ENCODE measurements around the gene ITFG1.

ITFG1 gene

GRCh38 chr16:47241061-47241460 is 219.8 kb downstream of the ITFG1 start:
- TF ChIP-seq, protein P1, sequence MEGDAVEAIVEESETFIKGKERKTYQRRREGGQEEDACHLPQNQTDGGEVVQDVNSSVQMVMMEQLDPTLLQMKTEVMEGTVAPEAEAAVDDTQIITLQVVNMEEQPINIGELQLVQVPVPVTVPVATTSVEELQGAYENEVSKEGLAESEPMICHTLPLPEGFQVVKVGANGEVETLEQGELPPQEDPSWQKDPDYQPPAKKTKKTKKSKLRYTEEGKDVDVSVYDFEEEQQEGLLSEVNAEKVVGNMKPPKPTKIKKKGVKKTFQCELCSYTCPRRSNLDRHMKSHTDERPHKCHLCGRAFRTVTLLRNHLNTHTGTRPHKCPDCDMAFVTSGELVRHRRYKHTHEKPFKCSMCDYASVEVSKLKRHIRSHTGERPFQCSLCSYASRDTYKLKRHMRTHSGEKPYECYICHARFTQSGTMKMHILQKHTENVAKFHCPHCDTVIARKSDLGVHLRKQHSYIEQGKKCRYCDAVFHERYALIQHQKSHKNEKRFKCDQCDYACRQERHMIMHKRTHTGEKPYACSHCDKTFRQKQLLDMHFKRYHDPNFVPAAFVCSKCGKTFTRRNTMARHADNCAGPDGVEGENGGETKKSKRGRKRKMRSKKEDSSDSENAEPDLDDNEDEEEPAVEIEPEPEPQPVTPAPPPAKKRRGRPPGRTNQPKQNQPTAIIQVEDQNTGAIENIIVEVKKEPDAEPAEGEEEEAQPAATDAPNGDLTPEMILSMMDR (IDR thresholded peaks at IDR 0.05; ENCODE audit: insufficient read depth, missing control alignments): no peak
- no peak for DNase-seq (ENCODE audit: insufficient read length, low spot score)
- FAIRE-seq: no peak

DNA sequence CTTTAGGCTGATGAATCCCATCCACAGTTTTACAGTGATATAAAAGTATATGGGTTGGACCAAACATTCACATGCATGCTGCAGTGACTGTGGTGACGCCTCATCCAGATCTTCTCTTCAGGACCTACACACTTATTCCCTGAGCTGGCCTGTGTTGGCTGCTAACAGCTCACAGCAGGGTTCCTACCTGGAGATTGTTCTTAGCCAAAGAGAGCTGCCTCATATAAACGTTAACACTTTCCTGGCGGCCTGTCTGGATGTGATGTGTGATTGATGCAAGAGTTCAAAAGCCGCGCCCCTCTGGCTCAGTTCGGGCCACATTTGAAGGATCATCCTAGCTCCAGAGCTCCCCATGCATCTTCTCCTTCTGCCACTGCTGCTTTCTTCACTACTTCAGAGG is 224.1 kb downstream of the ITFG1 start:
- TF ChIP-seq, protein P1 (IDR thresholded peaks at IDR 0.05; ENCODE audit: insufficient read depth, missing control alignments): no peak
- no peak for FAIRE-seq
- DNase-seq (ENCODE audit: insufficient read length, low spot score): no peak

- TF ChIP-seq, protein P1 (IDR thresholded peaks at IDR 0.05; ENCODE audit: insufficient read depth, missing control alignments): no peak
- FAIRE-seq: no peak
- DNase-seq (ENCODE audit: insufficient read length, low spot score): no peak
Observed at GRCh38 chr16:47230296-47230695, 230.6 kb downstream of the ITFG1 start.

GRCh38 chr16:47229053-47230050 is 231.5 kb downstream of the ITFG1 start:
- TF ChIP-seq, protein P1 (IDR thresholded peaks at IDR 0.05; ENCODE audit: insufficient read depth, missing control alignments): no peak
- FAIRE-seq (no peak), DNase-seq (ENCODE audit: insufficient read length, low spot score) (no peak)

GRCh38 chr16:47228241-47228640 is 232.6 kb downstream of the ITFG1 start:
- DNase-seq (ENCODE audit: insufficient read length, low spot score): no peak
- TF ChIP-seq, protein P1 (IDR thresholded peaks at IDR 0.05; ENCODE audit: insufficient read depth, missing control alignments): no peak
- no peak for FAIRE-seq

DNA sequence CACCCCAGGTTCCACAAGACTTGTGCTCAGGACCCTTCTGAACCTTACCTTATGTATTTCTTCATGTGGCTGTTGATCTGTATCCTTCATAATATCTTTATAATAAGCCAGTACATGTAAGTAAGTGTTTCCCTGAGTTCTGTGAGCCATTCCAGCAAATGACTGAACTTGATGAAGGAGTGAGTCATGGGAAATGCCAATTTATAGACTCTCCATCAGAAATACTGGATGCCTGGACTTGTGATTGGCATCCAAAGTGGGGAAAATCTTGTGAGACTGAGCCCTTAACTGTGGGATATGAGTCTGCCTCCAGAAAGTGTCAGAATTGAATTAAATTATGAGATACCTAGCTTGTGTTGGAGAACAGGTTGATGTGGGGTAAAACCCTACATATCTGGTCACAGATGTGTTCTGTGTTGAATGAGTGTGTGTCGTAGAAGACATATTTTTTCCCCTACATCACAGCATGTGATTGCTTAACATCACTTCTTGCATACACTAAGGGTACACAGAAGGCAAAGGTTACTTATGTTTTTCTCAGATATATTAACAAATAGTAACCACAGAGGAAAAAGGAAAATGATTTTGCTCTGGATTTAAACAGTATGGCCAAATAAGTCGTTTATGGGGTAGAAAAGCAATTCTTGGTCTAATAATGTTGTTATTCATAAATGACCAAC is 247.0 kb downstream of the ITFG1 start:
- FAIRE-seq (no peak), DNase-seq (ENCODE audit: insufficient read length, low spot score) (no peak)
- TF ChIP-seq, protein P1 (IDR thresholded peaks at IDR 0.05; ENCODE audit: insufficient read depth, missing control alignments): no peak

Measured in D721Med (cell line).